NCI-H187 treated with DMSO at 0.1 percent for 48 hours (cell line): ENCODE results near the gene ANK2.

Experiments used
- DNase-seq: peaks from one replicate; lab custom pipeline; 2025; lab: John Stamatoyannopoulos, UW

ANK2 gene

DNA sequence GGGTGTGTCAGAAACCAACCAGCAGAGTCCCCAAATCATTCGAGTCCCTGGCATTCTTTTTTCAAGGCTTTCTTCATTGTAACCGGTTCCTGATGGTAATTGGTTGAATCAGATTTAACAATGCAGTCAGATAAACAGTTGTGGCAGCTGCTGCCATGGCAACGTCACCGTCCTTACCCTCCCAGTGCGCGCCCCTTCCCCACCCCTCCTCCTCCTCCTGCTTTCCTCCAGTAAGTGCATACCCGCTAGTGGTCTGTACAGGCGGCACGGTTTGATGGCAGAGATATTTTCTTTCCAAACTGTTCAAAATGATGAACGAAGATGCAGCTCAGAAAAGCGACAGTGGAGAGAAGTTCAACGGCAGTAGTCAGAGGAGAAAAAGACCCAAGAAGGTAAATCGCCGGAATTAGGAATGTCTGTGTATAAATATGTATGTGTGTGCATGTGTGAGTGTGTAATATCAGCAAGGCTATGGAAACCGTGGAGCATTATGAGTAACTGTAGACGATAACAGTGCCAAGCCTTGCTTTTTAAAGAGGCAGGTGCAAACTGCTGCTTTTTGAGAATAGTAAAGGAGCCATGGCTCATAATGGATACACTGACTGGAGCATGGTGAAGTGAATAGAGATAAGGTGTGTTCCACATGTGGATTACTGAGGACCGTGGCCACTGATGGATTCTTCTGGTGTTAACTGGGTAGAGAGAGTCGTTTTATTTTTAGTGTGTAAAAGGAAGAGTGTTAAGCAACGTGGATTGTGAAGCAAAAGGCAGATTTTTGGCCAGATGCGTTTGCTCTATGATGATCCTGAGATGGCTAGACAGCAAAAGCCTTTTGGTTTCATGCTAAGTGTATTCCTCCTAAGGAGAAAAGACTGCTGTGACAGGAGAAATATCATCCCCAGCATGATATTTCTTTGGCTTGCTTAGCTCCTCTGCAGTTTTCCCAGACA, at the start of gene ANK2:
Gene ANK2 (plus strand): TSS at position 233 of the 950 bp plus-strand sequence. CDS start 76 bp downstream, at position 309.
- DNase-seq, result peak; percentile 31

DNA sequence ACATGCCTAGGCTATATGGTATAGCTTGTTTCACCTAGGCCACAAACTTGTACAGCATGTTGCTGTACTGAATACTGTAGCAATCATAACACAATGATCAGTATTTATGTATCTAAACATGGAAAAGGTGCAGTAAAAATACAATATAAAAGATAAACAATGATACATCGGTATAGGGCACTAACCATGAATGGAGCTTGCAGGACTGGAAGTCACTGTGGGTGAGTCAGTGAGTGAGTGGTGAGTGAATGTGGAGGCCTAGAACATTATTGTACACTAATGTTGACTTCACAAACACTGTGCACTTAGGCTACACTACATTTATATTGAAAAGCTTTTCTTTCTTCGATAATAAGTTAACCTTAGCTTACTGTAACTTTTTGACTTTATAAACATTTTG, 45.6 kb upstream of the ANK2 start:
- DNase-seq, result no peak

DNA sequence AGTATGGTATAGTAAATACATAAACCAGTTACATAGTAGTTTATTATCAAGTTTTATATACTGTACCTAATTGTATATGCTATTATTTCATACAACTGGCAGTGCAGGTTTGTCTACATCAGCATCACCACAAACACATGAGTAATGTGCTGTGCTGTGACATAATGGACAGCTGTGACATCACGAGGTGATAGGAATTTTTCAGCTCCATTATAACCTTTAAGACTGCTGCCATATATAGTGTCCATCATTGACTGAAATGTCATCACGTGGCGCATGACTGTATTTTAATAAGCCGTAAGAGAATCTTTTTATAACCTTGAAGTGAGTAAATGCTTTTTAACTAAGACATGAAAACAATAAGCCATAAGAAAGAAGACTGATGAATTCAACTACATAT, 44.8 kb upstream of the ANK2 start:
- DNase-seq, result no peak

DNA sequence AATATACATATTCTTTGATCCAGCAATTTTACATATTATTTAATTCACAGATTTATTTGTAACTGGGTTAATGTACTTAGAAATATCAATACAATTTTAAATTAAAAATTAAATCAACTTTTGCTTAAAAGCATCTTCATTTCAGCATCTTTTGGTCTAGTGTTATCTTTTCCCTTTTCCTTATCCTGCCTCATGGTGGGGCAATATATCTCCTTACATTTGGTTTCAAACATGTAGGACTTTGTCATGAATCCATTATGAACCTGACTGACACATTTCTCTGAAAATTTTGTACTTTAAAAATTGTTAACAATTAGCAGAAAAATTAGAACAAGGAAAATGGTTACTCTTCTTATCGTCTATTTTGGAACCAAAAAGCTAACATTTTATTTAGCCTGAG, 42.8 kb upstream of the ANK2 start:
- no peak for DNase-seq

DNA sequence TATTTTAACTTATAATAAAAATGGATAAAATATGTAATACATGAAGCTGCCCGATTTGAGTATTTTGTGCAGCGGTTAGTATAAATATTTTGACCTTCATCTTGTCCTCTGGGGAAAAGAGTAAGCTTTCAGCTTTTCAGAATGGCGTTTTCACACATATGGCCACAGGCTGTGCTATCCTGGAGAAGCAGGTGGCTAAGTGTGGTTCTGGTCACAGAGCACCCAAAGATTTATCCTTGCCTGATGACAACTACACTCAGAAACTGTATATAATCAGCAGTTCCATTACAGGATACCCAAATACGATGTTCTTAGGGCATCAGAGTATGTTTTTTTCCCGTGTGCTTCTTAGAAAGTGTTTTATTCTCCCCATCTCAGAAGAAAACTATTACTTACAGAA, 42.3 kb upstream of the ANK2 start:
- no peak for DNase-seq

DNA sequence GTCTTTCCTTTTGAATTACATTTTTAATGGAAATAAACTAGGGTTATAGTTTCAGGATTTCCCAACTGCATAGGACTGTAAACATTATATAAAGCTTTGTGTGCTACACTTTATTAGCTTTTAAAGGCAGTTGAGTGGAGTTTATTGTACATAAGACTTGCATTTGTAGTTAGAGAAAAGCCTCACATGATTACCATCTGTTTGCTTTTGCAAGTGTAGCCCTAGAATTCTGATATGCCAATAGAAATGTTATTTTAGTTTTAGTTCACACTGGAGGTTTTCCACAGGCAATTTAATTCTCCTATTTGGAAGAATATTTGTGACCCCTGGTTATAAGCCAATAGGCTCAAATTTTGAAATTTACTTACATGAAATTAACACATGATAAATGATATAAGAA, 41.3 kb upstream of the ANK2 start:
- DNase-seq, result no peak

DNA sequence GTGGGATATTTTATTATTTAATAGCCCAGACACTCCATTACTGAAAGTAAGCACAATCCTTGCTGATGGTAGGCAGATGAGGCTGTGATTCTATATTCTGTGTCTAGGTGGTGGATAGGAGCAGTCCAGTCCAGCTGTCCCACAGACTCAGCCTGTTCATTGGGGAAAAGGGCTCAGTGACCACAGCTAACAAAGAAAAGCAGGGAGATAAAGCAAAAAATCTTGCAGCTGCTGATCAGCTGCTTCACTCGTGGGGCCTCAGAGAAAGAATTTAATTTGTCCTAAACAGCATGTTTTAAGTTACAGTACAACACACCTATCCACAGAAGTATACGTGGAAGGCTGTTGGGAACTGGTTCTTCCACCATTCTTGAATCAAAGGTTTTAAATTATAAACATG, 40.7 kb upstream of the ANK2 start:
- DNase-seq, result no peak

DNA sequence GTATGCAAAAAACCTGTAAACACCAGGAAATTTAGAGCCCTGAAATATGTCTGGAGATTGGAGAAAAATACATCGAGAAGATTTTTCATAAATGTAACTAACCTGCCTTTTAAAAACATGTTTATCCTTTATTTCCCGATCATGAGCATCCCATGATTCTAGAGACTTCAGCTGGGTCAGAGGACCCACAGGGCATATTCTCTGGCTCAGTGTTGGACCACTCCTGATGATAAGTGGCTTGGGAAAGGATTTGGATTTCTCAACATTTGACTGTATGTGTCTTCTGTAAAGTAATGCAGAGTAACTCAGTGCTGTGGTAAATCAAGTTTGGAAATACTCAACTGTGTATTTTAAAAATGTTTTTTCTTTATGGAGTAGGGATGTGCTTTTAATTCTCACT, 40.0 kb upstream of the ANK2 start:
- no peak for DNase-seq

DNA sequence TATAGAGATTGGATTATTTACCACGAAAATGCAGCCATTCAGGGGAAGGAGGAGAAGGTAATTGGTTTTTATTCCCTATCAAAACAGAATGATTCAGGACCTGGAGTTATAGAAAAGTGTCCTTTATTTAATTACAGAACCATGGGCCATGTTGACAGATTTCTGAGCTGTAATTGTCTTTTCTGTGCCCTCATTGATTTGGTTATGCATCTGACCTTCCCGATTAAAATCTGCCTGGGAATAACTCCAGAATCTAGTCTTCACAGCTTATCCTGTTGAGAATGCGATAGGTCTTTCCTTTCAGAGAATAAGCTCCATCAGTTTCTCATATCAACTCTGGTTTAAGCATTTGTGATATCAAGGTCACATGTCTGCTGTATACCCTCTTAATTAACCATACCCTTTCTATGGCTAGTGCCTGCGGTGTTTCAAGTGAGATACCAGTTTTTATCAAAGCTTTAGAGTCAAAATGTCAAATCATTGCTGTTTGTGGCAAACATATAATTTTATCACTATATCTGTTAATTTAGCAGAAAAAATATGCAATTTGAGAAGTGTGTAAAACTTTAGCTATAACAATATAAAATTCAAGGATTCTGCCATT, 37.2 kb upstream of the ANK2 start:
- DNase-seq, result no peak

DNA sequence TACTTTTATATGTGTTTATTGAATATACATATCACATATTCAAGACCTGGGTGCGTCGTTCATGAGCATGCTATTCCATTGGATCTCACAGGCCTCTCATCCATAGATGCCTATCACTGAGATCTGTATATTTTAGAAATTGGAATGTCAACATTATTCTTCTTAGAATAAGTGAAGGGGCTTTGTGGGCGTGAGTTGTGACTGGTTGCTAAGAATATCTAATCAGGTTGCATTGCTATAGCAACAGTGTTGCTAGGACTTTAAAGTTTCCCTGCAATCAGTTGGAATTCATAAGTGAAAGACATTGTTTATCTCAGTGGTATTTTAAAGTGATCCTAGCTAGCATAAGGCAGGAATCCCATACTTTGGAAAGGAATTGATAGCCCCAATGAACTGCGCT, 36.7 kb upstream of the ANK2 start:
- DNase-seq, result no peak

DNA sequence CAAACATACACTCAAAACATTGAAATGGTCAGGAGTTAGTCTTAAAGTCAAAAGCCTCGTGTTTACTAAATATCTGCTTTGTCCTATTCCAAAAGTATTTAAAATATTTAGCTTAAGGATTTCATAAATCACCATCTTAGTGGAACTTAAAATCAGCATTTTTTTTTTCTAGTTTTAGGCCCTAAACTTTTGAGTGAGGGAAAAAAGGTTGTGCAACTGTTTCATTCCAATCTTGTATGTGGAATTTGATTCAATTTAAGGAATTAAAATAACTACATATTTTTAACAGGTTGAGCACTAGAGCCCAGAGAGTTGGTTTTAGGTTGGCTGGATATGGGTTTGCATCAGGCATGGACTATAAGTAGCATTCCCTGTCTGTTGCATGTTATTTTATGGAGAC, 35.7 kb upstream of the ANK2 start:
- DNase-seq, result no peak

DNA sequence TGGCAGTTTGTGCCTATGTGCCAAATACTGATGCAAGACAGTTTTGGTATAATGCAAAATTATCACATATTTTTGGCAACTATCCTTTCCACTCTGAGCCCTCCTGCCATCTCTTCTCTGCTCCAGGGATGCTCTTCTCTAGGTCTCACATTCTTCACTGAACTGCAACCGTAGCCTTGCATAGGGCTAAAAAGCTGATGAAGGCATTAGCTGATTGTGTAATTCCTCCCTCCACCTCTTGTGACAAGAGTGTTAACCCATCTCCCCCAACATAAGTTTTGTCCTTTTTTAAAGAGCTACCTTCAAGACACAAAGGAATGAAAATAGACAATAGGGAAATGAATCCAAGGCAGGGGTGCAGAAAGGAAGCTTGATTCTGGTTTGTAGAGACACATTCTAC, 33.1 kb upstream of the ANK2 start:
- DNase-seq, result no peak

DNA sequence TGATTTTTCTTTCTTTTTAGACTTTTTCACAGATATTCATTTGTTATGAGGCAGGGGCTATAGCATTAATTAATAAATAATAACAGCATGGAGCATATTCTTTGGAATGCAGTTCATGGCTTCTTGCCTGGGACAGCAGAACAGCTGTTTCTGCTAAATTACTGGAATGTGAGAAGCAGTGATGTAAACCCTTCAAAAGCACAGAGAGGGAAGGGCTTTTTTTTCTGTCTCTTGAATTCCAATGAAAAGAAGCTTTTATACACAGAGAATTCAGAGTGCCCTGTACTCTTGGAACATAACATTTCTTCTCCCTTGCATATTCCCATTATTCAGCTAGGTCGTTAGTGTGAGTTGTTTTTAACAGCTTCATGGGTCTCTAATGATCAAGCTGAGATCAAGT, 28.5 kb upstream of the ANK2 start:
- DNase-seq, result no peak

DNA sequence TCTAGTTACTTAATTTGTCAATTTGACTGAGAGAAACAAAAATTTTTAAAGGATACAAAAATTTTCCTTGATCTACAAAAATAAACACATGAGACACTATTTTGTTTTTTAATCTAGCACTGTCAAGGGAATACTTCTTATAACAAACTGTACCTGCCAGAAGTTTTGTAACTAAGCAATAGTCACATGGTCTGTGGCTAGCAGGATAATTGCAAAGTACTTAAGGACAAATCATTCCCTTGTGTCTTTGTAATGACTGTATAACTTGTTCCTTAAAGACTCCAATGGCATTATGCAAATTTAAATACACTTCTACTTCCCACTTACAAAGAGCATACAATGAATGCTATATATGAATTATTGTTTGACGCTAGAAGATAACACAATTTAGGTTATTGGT, 25.1 kb upstream of the ANK2 start:
- no peak for DNase-seq

DNA sequence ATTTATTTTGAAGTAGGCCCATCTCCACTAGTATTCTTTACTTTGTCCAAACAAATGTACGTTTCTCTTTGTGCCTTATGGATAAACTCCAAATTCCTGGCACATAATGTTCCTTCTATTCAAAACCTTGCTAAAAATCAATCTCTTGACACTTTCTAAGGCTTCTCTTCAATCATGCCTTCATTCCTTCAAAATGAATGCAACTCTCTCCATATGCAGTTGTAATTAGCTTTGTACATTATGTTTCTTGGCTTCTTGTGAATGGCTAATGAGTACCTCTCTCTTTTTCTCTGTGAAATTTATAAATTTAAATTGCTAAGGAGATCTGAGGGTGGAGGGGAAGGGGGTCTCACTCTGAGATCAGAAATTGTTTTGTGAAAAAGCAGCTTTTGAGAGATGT, 24.0 kb upstream of the ANK2 start:
- DNase-seq, result no peak

DNA sequence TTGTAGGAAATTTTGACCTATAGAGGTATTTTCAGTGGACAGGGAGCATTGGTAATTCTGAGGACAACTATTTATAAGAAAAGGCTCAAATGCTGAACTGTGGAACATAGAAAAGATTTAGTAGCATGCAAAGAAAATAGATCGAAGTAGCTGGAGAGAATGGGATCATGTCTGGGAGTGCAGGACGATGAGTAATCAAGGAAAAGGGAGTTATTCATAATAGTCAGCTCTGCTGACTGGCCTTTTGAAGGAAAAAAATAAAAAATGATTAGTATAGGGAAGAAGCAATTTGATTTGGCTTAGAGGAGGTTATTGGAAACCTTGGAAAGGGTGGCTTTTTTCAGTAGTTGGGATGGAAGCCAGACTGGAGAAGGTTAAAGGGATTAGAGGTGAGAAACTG, 22.9 kb upstream of the ANK2 start:
- DNase-seq, result no peak

DNA sequence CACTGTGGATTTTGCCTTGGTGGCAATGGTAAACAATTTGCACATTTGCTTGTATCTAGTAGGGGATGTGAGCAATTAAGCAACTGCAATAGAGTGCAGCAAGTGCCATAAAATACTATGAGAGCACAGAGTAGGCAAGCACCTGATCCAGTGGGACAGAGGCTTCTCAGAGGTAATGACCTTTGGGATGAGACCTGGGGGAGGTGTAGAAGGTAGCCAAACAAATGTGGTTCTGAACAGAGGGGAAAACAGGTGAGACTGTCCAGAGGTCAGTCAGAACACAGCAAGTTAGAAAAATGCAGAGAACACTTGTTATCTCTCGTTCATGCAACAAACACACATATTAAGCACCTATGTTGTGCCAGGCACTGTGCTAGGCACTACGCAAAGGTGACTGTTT, 21.4 kb upstream of the ANK2 start:
- DNase-seq, result no peak

DNA sequence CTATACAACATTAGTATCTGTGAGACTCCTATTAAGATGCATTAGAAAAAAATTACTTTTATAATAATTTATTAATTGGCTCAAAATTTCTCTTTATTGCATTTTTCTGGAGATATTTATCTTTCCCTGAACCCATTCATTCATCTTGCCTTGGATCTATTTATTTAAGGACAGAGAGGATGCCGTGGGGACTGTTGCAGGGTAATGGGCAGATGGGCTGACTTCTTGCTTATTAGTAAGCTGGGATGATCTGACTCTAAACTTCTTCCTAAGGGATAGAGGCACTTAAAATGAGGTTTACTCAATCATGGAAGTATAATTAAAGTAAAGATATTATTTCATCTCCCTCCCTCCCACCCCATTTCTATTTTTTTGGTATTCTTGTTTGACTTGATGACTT, 18.2 kb upstream of the ANK2 start:
- DNase-seq, result no peak

DNA sequence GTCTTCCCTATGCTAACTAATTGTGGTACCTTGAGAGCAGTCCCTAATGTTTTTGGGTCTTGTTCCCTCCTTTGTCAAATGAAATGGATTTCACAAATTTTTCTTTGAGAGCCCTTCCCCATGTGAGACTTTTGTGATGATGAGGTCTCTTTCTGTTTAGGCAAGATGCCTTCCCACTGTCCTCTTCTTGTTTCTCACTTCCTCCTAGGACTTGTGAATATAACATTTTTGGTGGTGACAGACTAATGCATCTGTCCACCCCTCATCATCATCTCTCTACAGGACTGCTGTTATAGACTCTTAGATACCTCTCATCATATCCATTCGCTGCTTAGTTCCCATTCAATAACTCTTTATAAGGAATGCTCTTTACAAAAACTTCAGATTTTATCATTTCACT, 8.7 kb upstream of the ANK2 start:
- DNase-seq, result no peak

DNA sequence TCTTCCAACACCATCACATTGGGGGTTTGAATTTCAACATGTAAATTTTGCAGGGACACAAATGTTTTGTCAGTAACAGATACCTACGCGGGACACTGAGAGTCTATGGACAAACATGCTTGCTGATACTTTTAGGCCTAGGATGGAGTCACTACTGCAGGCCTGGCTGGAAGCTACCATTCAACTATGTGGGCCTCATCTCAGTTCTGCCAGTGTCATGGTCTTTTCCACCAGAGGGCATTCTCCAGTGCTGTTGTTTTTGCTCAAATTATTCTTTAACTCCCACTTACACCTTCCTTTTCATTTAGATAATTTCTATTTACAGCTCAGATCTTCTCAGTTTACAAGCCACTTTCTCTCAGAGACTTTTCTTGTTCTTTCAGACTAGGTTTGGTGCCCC, 7.0 kb upstream of the ANK2 start:
- DNase-seq, result no peak

DNA sequence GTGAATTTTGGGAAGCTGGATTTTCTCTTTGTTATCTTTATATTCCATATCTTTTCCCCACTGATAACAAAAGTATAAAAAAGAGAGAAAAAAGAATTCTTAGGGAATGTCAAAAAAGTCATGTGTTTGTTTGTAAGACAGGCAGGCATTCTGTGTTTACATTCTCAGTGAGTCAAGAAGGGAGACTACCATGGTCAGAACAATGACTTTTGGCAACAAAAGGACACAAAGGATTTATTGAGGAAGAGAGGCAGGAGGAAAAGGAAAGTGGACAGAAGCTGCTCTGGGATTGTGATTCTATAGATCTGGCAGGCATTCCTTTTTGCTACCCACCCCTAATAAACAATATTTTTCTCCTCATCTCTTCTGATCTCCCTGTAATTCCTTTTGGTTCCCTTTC, 5.9 kb upstream of the ANK2 start:
- no peak for DNase-seq

DNA sequence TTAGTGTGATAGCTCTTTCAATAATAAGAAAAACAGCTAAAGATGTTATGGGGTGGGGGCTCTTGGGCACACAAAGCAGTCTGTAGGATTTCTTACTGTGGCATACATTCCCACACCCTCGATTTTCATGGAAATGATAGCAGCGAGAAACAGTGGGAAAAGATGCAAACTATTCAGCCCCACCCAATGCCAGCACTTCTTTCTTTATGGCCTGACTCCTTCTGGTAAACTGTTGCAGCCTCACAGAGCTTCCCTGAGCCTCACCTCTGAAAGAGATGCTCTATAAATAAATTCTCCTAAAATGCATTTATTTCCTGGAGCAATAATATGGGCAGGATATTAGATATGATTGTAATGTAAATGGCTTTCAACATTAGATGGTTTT, 910 bp downstream of the ANK2 start:
- no peak for DNase-seq

DNA sequence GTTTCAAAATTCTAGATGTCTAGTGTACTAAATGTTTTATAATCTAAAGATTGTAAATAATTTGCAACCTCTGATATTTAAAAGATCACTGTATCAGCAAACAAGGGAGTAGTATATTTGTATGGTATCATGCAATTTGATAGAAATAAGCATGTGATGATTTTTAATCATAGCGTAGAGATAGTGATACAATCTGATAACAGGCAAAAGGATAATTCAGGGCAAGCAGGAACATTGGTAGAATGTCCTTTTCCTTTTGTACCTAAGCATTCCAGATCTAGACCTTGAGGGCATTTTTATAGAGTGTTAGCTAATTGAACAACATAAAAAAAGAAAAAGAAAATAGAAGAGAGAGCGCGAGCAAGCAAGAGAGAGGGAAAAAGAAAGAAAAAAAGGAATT, 1.4 kb downstream of the ANK2 start:
- DNase-seq, result no peak

DNA sequence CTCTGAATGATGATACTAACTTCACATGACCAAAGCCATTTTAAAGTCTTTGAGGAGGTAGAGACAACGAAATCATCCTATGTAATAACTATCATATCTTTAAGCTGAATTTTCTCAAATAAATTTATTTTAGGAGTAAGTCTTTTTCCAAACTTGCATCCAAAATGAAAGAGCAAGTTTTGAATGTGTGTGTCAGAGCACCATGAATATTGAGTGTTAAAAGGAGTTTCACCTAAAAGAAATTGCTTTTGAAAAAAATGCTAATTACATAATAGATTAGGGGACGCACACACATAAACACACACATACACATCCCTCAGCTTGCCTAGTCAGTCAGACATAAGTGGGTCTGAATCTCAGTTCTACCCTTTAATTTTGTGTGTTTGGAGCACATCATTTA, 1.9 kb downstream of the ANK2 start:
- no peak for DNase-seq
